ENCODE results near the gene PCTP.

GRCh38 chr17:55740511-55741355 lies 10.1 kb upstream of the PCTP start:
- TF ChIP-seq CTCF (conservative IDR thresholded peaks at IDR 0.05 in 1 of 2, IDR thresholded peaks at IDR 0.05 in 1 of 2; ENCODE audit: extremely low read depth in 1 of 2, insufficient read depth in 1 of 2, low read depth in 1 of 2, low read length in 2 of 2) (no peak), EZH2 (IDR thresholded peaks at IDR 0.05; ENCODE audit: borderline replicate concordance, low read length) (no peak)

Measured in mammary epithelial cell (primary cell).